Measurements from ENCODE around the gene ACAD10.
A peak's percentile ranks its signal among the peaks of the same experiment; 100 is the strongest.
"Not testable (repeated sequence)": the region's sequence is repeated elsewhere in the genome, so short reads cannot be mapped to it uniquely, and the experiment has no call there.

ACAD10 gene

GRCh38 chr12:111687255-111687654 is 1.4 kb downstream of the ACAD10 start:
- no peak for DNase-seq (ENCODE audit: low spot score)

GRCh38 chr12:111687952-111688351 is 2.1 kb downstream of the ACAD10 start:
- no peak for DNase-seq (ENCODE audit: low spot score)

- DNase-seq (ENCODE audit: low spot score) = no peak
Measured at GRCh38 chr12:111691262-111691661, 5.4 kb downstream of the ACAD10 start.

GRCh38 chr12:111692575-111693210 is 6.8 kb downstream of the ACAD10 start:
- DNase-seq (ENCODE audit: low spot score) = peak; percentile 60

GRCh38 chr12:111693818-111694217 is 8.0 kb downstream of the ACAD10 start:
- no peak for DNase-seq (ENCODE audit: low spot score)

- DNase-seq (ENCODE audit: low spot score) = no peak
Measured at GRCh38 chr12:111699962-111700361, 14.1 kb downstream of the ACAD10 start.

GRCh38 chr12:111705672-111706071 is 19.8 kb downstream of the ACAD10 start:
- DNase-seq (ENCODE audit: low spot score) = no peak

GRCh38 chr12:111706145-111706544 is 20.3 kb downstream of the ACAD10 start:
- no peak for DNase-seq (ENCODE audit: low spot score)

GRCh38 chr12:111715279-111715678 is 29.4 kb downstream of the ACAD10 start:
- no peak for DNase-seq (ENCODE audit: low spot score)

GRCh38 chr12:111719316-111719715 is 33.5 kb downstream of the ACAD10 start:
- DNase-seq (ENCODE audit: low spot score) = not testable (repeated sequence)

GRCh38 chr12:111720457-111720856 is 34.6 kb downstream of the ACAD10 start:
- DNase-seq (ENCODE audit: low spot score) = no peak

- not testable (repeated sequence) for DNase-seq (ENCODE audit: low spot score)
Measured at GRCh38 chr12:111723646-111724360, 38.0 kb downstream of the ACAD10 start.

GRCh38 chr12:111728795-111729194 is 42.9 kb downstream of the ACAD10 start:
- no peak for DNase-seq (ENCODE audit: low spot score)

GRCh38 chr12:111730420-111730819 is 44.6 kb downstream of the ACAD10 start:
- DNase-seq (ENCODE audit: low spot score) = no peak

GRCh38 chr12:111732786-111733185 is 46.9 kb downstream of the ACAD10 start:
- DNase-seq (ENCODE audit: low spot score) = no peak

- DNase-seq (ENCODE audit: low spot score) = no peak
Measured at GRCh38 chr12:111733340-111733915, 47.6 kb downstream of the ACAD10 start.

GRCh38 chr12:111739524-111739923 is 53.7 kb downstream of the ACAD10 start:
- not testable (repeated sequence) for DNase-seq (ENCODE audit: low spot score)

GRCh38 chr12:111741235-111741812 is 55.5 kb downstream of the ACAD10 start:
- no peak for DNase-seq (ENCODE audit: low spot score)

- no peak for DNase-seq (ENCODE audit: low spot score)
Measured at GRCh38 chr12:111745211-111745610, 59.4 kb downstream of the ACAD10 start.

GRCh38 chr12:111747333-111747732 is 61.5 kb downstream of the ACAD10 start:
- DNase-seq (ENCODE audit: low spot score) = no peak

GRCh38 chr12:111748151-111748672 is 62.4 kb downstream of the ACAD10 start:
- DNase-seq (ENCODE audit: low spot score) = no peak

- DNase-seq (ENCODE audit: low spot score) = no peak
Measured at GRCh38 chr12:111748867-111749266, 63.0 kb downstream of the ACAD10 start.

- no peak for DNase-seq (ENCODE audit: low spot score)
Measured at GRCh38 chr12:111749391-111749790, 63.5 kb downstream of the ACAD10 start.
